Mammary epithelial cell (primary cell): ENCODE data around the gene MAP3K5.

ENCODE experiments used
- EZH2 ChIP-seq: IDR thresholded peaks from 2 replicates; pipeline ENCODE4 v1.6.1; 2012; ENCODE audit warnings: low read length, inconsistent platforms, borderline replicate concordance
- TF ChIP-seq, protein P1 (sequence below), 2 donors: IDR thresholded peaks in 1 of 2; conservative IDR thresholded peaks in 1 of 2; 2 replicates each; pipeline ENCODE4 v1.5.1; 2011 to 2012; ENCODE audit warnings: inconsistent platforms in 2 of 2, low read length in 2 of 2, mild to moderate bottlenecking in 2 of 2, control low read depth in 1 of 2, low read depth in 1 of 2; ENCODE audit not compliant: insufficient read depth in 1 of 2; ENCODE audit errors: extremely low read depth in 1 of 2

- TF ChIP-seq, protein P1, sequence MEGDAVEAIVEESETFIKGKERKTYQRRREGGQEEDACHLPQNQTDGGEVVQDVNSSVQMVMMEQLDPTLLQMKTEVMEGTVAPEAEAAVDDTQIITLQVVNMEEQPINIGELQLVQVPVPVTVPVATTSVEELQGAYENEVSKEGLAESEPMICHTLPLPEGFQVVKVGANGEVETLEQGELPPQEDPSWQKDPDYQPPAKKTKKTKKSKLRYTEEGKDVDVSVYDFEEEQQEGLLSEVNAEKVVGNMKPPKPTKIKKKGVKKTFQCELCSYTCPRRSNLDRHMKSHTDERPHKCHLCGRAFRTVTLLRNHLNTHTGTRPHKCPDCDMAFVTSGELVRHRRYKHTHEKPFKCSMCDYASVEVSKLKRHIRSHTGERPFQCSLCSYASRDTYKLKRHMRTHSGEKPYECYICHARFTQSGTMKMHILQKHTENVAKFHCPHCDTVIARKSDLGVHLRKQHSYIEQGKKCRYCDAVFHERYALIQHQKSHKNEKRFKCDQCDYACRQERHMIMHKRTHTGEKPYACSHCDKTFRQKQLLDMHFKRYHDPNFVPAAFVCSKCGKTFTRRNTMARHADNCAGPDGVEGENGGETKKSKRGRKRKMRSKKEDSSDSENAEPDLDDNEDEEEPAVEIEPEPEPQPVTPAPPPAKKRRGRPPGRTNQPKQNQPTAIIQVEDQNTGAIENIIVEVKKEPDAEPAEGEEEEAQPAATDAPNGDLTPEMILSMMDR (conservative IDR thresholded peaks at IDR 0.05 in 1 of 2, IDR thresholded peaks at IDR 0.05 in 1 of 2; ENCODE audit: extremely low read depth in 1 of 2, insufficient read depth in 1 of 2, low read depth in 1 of 2, low read length in 2 of 2) = no peak
- TF ChIP-seq EZH2 = no peak
These were observed 7.1 kb downstream of the MAP3K5 start for GRCh38 chr6:136784910-136785746.
